K562 (cell line): ENCODE measurements around the gene FAM83E. TPM values are rescaled to one million over a fixed set of nuclear protein-coding genes. Genes with fewer than 3 reads are reported as not detected.

Source experiments
- BRF2 ChIP-seq: IDR thresholded peaks from 3 replicates; pipeline ENCODE4 v1.6.1; 2011; ENCODE audit warnings: borderline replicate concordance, mild to moderate bottlenecking; ENCODE audit not compliant: insufficient read length, insufficient read depth
- CHD2 ChIP-seq: IDR thresholded peaks from 2 replicates; pipeline ENCODE4 v1.6.1; 2011; ENCODE audit warnings: low read depth, low read length
- FOXP4 ChIP-seq: sonication (generic); formaldehyde crosslinking; IDR thresholded peaks from 2 replicates; pipeline ENCODE4 v1.8.0; 2022; ENCODE audit warnings: mild to moderate bottlenecking, missing genetic modification reagents, borderline replicate concordance
- ZNF253 ChIP-seq: fragments of 250-450 bp; sonication (Bioruptor Pico); conservative IDR thresholded peaks from 2 replicates; pipeline ENCODE4 v1.6.1; 2021; ENCODE audit warnings: mild to moderate bottlenecking
- polyA plus RNA-seq, 8 experiments: library from polyadenylated mRNA; depleted of rRNA in 4 of 8; stranded (reverse) in 5 of 8; unstranded in 3 of 8; fragments of >200 nt; fragmentation: Nextera tagmentation in 2 of 8; fragmentation: Illumina TruSeq in 1 of 8; extraction: Ambion mirVana in 2 of 8; extraction: Trizol in 1 of 8; gene quantifications; 2 replicates each; pipeline versions ENCODE4 v1.2.1 to v1.2.3, GENCODE V29; 2011 to 2014; ENCODE audit warnings: inconsistent platforms in 1 of 8, missing spikeins in 1 of 8
- total RNA-seq, 7 experiments: library from RNA; depleted of rRNA in 6 of 7; stranded (reverse); fragments of >200 nt in 6 of 7; fragmentation: Illumina TruSeq in 2 of 7; extraction: Trizol in 2 of 7; gene quantifications; 2 replicates each; pipeline versions ENCODE4 v1.2.1 to v1.2.3, GENCODE V29; 2011 to 2021; ENCODE audit warnings: low replicate concordance in 1 of 7

The FAM83E gene
- total and polyA plus RNA-seq, 9 of the 15 experiments (the other 6 are each of a cell fraction or from before 2014, with no cell fraction given), result 0.15 to 0.87 (median 0.29) TPM; not detected in 4

- peak; percentile 25; the same call in 1 of the 2 replicates for TF ChIP-seq CHD2
- 0 out of 2 replicates have a peak, but pooled peaks have one; percentile 51 for TF ChIP-seq ZNF253 (CRISPR knock-in tag)
- no peak for TF ChIP-seq BRF2
- TF ChIP-seq FOXP4 (CRISPR knock-in tag), result 0 out of 2 replicates have a peak, but pooled peaks have one; percentile 15
Measured at GRCh38 chr19:48613852-48614435, 932 bp downstream of the FAM83E start (continued).
